GM23338 (cell line): ENCODE results near the gene ABCA1. TPM values are rescaled to one million over a fixed set of nuclear protein-coding genes. Genes with fewer than 3 reads are reported as not detected.
"Not testable (repeated sequence)": the region's sequence is repeated elsewhere in the genome, so short reads cannot be mapped to it uniquely, and the experiment has no call there.

Experiments used
- ATAC-seq: fragments of 200-7000 bp; cut with Tn5 transposase; 3 replicates; pipeline ENCODE4 v1.9.1; 2020
- DNase-seq: peaks from one replicate; pipeline ENCODE4 v3.0.0-alpha.2; 2015; ENCODE audit warnings: low spot score
- H2AFZ ChIP-seq: fragments of 200-600 bp; sonication (generic); 2 replicates; pipeline ENCODE4 v1.8.0; 2016; ENCODE audit warnings: antibody characterized with exemption, mild to moderate bottlenecking, moderate library complexity
- H3F3A ChIP-seq: fragments of 200-600 bp; sonication (generic); replicated peaks from 2 replicates; pipeline ENCODE4 v1.8.0; 2017; ENCODE audit warnings: antibody characterized with exemption, mixed run types, low read depth
- H3K27ac ChIP-seq: fragments of 200-600 bp; sonication (generic); 2 replicates; pipeline ENCODE4 v1.6.1; 2016; ENCODE audit warnings: low read depth
- H3K27me3 ChIP-seq: fragments of 200-600 bp; sonication (generic); 2 replicates; pipeline ENCODE4 v1.8.0; 2016; ENCODE audit warnings: mild to moderate bottlenecking, mixed run types, moderate library complexity; ENCODE audit not compliant: insufficient read depth
- H3K36me3 ChIP-seq: fragments of 200-600 bp; sonication (generic); 2 replicates; pipeline ENCODE4 v1.8.0; 2016; ENCODE audit warnings: mild to moderate bottlenecking; ENCODE audit not compliant: insufficient read depth
- H3K4me1 ChIP-seq: fragments of 200-600 bp; sonication (generic); 2 replicates; pipeline ENCODE4 v1.8.0; 2016; ENCODE audit warnings: mild to moderate bottlenecking, moderate library complexity; ENCODE audit not compliant: insufficient read depth
- H3K4me2 ChIP-seq: fragments of 200-600 bp; sonication (generic); 2 replicates; pipeline ENCODE4 v1.7.1; 2017; ENCODE audit warnings: mixed run types
- H3K4me3 ChIP-seq: fragments of 200-600 bp; sonication (generic); 2 replicates; pipeline ENCODE4 v1.6.1; 2016; ENCODE audit warnings: mixed run types
- H3K79me2 ChIP-seq: fragments of 200-600 bp; sonication (generic); replicated peaks from 2 replicates; pipeline ENCODE4 v1.8.0; 2017; ENCODE audit warnings: mild to moderate bottlenecking; ENCODE audit not compliant: insufficient read depth
- H3K9me2 ChIP-seq: fragments of 200-600 bp; sonication (generic); 2 replicates; pipeline ENCODE4 v1.8.0; 2017; ENCODE audit not compliant: insufficient read depth
- H4K20me1 ChIP-seq: fragments of 200-600 bp; sonication (generic); replicated peaks from 2 replicates; pipeline ENCODE4 v1.8.0; 2017; ENCODE audit warnings: mild to moderate bottlenecking; ENCODE audit not compliant: insufficient read depth
- H3K27ac Mint-ChIP-seq: 2 replicates; pipeline ENCODE4 v1.8.0; 2020; ENCODE audit warnings: inconsistent platforms, mild to moderate bottlenecking, moderate library complexity, mixed read lengths
- H3K27me3 Mint-ChIP-seq: 3 replicates; pipeline ENCODE4 v1.8.0; 2022; ENCODE audit warnings: low read depth, mild to moderate bottlenecking, moderate library complexity, mixed read lengths, inconsistent platforms; ENCODE audit not compliant: insufficient read depth, poor library complexity
- H3K36me3 Mint-ChIP-seq: 3 replicates; pipeline ENCODE4 v1.8.0; 2021; ENCODE audit warnings: low read depth, mild to moderate bottlenecking, inconsistent platforms, moderate library complexity, mixed read lengths
- H3K4me1 Mint-ChIP-seq: 3 replicates; pipeline ENCODE4 v1.8.0; 2020; ENCODE audit warnings: mild to moderate bottlenecking, inconsistent platforms, mixed read lengths
- H3K4me3 Mint-ChIP-seq: 3 replicates; pipeline ENCODE4 v1.8.0; 2021; ENCODE audit warnings: moderate library complexity, mild to moderate bottlenecking, inconsistent platforms, mixed read lengths
- H3K9me3 Mint-ChIP-seq: 3 replicates; pipeline ENCODE4 v1.8.0; 2020; ENCODE audit warnings: moderate library complexity, mild to moderate bottlenecking, inconsistent platforms, mixed read lengths
- CREB1 ChIP-seq: fragments of 250-450 bp; sonication (Bioruptor Pico); IDR thresholded peaks from 2 replicates; pipeline ENCODE4 v1.5.0; 2020; ENCODE audit warnings: low read depth, mild to moderate bottlenecking, moderate library complexity
- ETS1 ChIP-seq: IDR thresholded peaks from 2 replicates; pipeline ENCODE4 v1.6.1; 2016; ENCODE audit warnings: antibody characterized with exemption
- EZH2 ChIP-seq: fragments of 200-600 bp; sonication (generic); IDR thresholded peaks from one replicate; pipeline ENCODE4 v1.8.0; 2017; ENCODE audit warnings: antibody characterized with exemption, mild to moderate bottlenecking, low read depth; ENCODE audit not compliant: unreplicated experiment
- EZH2phosphoT487 ChIP-seq: fragments of 200-600 bp; sonication (generic); IDR thresholded peaks from one replicate; pipeline ENCODE4 v1.8.1; 2018; ENCODE audit warnings: antibody characterized with exemption; ENCODE audit not compliant: unreplicated experiment
- JUNB ChIP-seq: IDR thresholded peaks from one replicate; pipeline ENCODE4 v1.6.1; 2016; ENCODE audit warnings: antibody characterized with exemption; ENCODE audit not compliant: unreplicated experiment
- NANOG ChIP-seq: IDR thresholded peaks from 2 replicates; pipeline ENCODE4 v1.6.1; 2016; ENCODE audit warnings: antibody characterized with exemption, borderline replicate concordance
- ZNF114 ChIP-seq: fragments of 250-450 bp; sonication (Bioruptor Pico); IDR thresholded peaks from 2 replicates; pipeline ENCODE4 v1.5.0; 2020; ENCODE audit warnings: mild to moderate bottlenecking, moderate library complexity
- ZNF331 ChIP-seq: fragments of 250-450 bp; sonication (Bioruptor Pico); IDR thresholded peaks from 2 replicates; pipeline ENCODE4 v1.5.0; 2020; ENCODE audit warnings: low read depth, mild to moderate bottlenecking, moderate library complexity
- ZNF462 ChIP-seq: fragments of 250-450 bp; sonication (Bioruptor Pico); IDR thresholded peaks from 2 replicates; pipeline ENCODE4 v1.5.0; 2020; ENCODE audit warnings: mild to moderate bottlenecking, moderate library complexity
- polyA plus RNA-seq: library from polyadenylated mRNA; unstranded; fragments of >200 nt; fragmentation: Nextera tagmentation; extraction: Ambion mirVana; gene quantifications from 2 replicates; pipeline ENCODE4 v1.2.1, GENCODE V29; 2016
- total RNA-seq: library from RNA; depleted of rRNA; stranded (reverse); fragments of >200 nt; shearing (Covaris generic); gene quantifications from 2 replicates; pipeline ENCODE4 v1.2.3, GENCODE V29; 2014

The ABCA1 gene
- total and polyA plus RNA-seq, 2 experiments from 2014 or later = 1.4 to 2.8 TPM

GRCh38 chr9:104958751-104959150 lies 30.8 kb upstream of the ABCA1 start:
- Histone ChIP-seq H2AFZ (no peak overlapping the region), H3K4me3 (no peak overlapping the region), H3K4me1 (peaks cover 25% of the 10 kb centered on the region), H4K20me1 (no peaks in the 10 kb centered on the region), H3K4me2 (no peak overlapping the region), H3K27ac (no peak overlapping the region), H3K9me2 (no peaks in the 10 kb centered on the region), H3K79me2 (no peaks in the 10 kb centered on the region), H3K36me3 (no peaks in the 10 kb centered on the region), H3F3A (no peaks in the 10 kb centered on the region), H3K27me3 (no peaks in the 10 kb centered on the region)
- no peaks in the 10 kb centered on the region for H3K36me3 Mint-ChIP-seq
- no peak for TF ChIP-seq ZNF462 (CRISPR knock-in tag)
- TF ChIP-seq CREB1 (CRISPR knock-in tag) = no peak
- no peak for TF ChIP-seq JUNB
- TF ChIP-seq ETS1 = no peak
- TF ChIP-seq EZH2 = no peak
- TF ChIP-seq NANOG = no peak
- no peak for TF ChIP-seq EZH2phosphoT487
- no peak for TF ChIP-seq ZNF331 (CRISPR knock-in tag)
- no peak for TF ChIP-seq ZNF114
- ATAC-seq (no peak), DNase-seq (no peak)
- H3K27ac Mint-ChIP-seq = no peak overlapping the region
- no peaks in the 10 kb centered on the region for H3K9me3 Mint-ChIP-seq
- peaks cover 42% of the 10 kb centered on the region for H3K4me1 Mint-ChIP-seq
- H3K27me3 Mint-ChIP-seq = peaks cover 5% of the 10 kb centered on the region
- H3K4me3 Mint-ChIP-seq = no peak overlapping the region

GRCh38 chr9:104958006-104958405 lies 30.1 kb upstream of the ABCA1 start:
- H3K27ac Mint-ChIP-seq, ATAC-seq, H3K4me3 ChIP-seq, H3K27me3 Mint-ChIP-seq, H3K36me3 ChIP-seq, H3K9me3 Mint-ChIP-seq, H3F3A ChIP-seq, H3K79me2 ChIP-seq, H3K36me3 Mint-ChIP-seq, H3K27ac ChIP-seq, H4K20me1 ChIP-seq, H3K9me2 ChIP-seq, H3K27me3 ChIP-seq, H3K4me3 Mint-ChIP-seq, H3K4me2 ChIP-seq, DNase-seq: not testable (repeated sequence)
- H3K4me1 ChIP-seq = peaks cover 25% of the 10 kb centered on the region
- H3K4me1 Mint-ChIP-seq = peaks cover 41% of the 10 kb centered on the region
- H2AFZ ChIP-seq = 0 out of 2 replicates have a peak overlapping the region, but pooled peaks have one; percentile 16
